Activated T-cell treated with anti-CD3 and anti-CD28 coated beads, Interleukin-2, amount 50 U/mL, for 24 hours (primary cell): ENCODE measurements around the gene NOP53.
"Not testable (repeated sequence)": the region's sequence is repeated elsewhere in the genome, so short reads cannot be mapped to it uniquely, and the experiment has no call there.

Experiments used
- DNase-seq: peaks from one replicate; pipeline ENCODE4 v3.0.0-alpha.2; 2020
- H3K27ac Mint-ChIP-seq: 2 replicates; pipeline ENCODE4 v1.8.0; 2020; ENCODE audit warnings: mild to moderate bottlenecking, mixed read lengths
- H3K27me3 Mint-ChIP-seq: 2 replicates; pipeline ENCODE4 v1.8.0; 2020; ENCODE audit warnings: mixed read lengths
- H3K36me3 Mint-ChIP-seq: 2 replicates; pipeline ENCODE4 v1.8.0; 2020; ENCODE audit warnings: low read depth, mixed read lengths
- H3K4me1 Mint-ChIP-seq: 2 replicates; pipeline ENCODE4 v1.8.0; 2020; ENCODE audit warnings: low read depth, mixed read lengths
- H3K4me3 Mint-ChIP-seq: 2 replicates; pipeline ENCODE4 v1.8.0; 2020; ENCODE audit warnings: mild to moderate bottlenecking, moderate library complexity, mixed read lengths
- H3K9me3 Mint-ChIP-seq: 2 replicates; pipeline ENCODE4 v1.8.0; 2020; ENCODE audit warnings: mixed read lengths

NOP53 gene

DNA sequence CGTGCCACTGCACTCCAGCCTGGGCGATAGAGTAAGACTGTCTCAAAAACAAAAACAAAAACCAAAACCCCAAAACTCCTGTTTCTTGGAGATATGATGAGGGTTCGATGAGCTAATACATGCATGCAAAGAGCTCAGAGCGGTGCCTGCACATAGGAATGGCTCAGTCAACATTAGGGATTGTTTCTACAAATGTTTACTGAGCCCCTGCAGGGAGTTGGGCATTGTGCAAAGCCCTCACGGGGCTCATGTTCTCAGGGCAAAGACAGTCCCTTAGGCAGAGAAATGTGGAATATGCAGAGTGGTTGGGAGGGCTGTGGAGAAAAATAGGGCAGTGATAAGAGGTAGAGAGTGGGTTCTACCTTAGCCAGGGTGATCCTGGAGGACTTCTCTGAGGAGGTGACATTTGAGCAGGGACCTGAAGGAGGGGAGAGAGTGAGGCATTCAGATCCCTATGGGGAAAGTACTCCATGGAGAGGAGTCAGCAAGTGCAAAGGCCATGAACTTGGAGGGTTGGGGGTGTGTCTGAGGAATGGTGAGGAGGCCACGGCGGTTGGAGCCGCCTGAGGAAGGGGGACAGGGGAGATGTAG lies 33.6 kb upstream of the NOP53 start:
- H3K4me1 Mint-ChIP-seq, result peaks cover 2% of the 10 kb centered on the region
- no peak for DNase-seq
- no peak overlapping the region for H3K27ac Mint-ChIP-seq
- peaks cover 45% of the 10 kb centered on the region for H3K27me3 Mint-ChIP-seq
- H3K4me3 Mint-ChIP-seq, result no peak overlapping the region
- H3K36me3 Mint-ChIP-seq, result no peaks in the 10 kb centered on the region
- no peaks in the 10 kb centered on the region for H3K9me3 Mint-ChIP-seq

DNA sequence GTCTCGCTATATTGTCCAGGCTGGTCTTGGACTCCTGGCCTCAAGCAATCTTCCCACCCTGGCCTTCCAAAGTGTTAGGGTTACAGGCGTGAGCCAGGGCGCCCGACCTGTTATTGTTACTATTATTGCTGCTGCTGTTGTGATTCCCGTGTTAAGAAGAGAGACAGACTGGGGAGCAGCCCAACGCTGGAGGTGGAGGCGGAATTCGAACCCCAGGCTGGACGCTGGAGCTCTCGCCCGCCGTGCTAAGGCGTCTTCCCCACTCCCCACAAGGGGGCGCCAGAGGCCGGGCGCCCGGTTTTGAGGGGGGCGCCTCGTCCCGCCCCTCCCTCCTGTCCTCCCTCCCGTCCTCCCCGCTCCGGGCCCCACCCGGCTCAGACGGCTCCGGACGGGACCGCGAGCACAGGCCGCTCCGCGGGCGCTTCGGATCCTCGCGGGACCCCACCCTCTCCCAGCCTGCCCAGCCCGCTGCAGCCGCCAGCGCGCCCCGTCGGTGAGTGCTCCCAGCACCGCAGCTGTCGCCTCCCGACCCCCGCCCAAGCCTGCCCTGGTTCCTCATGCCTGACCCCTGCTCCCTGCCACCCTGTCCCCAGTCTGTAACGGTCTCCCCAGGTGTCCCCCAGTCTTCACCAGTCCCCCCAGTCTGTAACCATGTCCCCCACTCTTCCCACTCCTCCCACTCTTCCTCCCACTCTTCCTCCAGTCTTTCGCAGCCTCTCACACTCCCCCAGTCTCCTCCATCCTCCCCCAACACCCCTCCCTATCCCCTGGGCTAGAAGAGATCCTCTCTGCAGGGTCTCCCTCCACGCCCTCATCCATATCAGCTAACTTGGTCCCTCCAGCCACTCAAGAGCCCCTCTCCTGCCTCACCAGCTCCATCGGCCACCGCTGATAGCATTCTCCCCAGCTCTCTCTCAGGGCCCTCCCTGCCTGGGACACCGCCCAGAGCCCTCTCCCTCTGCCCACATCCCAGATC lies 32.0 kb upstream of the NOP53 start, which contains the start of gene EHD2:
Gene EHD2 (plus strand): TSS at position 377 of the 976 bp plus-strand sequence. CDS start 3,191 bp downstream, outside the sequence.
- DNase-seq, result peak; percentile 74
- H3K9me3 Mint-ChIP-seq, result no peaks in the 10 kb centered on the region
- no peaks in the 10 kb centered on the region for H3K36me3 Mint-ChIP-seq
- H3K27ac Mint-ChIP-seq, result no peak within 1 kb of the TSS
- peaks cover 52% of the 10 kb centered on the region for H3K27me3 Mint-ChIP-seq
- peak within 1 kb of the TSS; percentile 15 for H3K4me3 Mint-ChIP-seq
- peaks cover 2% of the 10 kb centered on the region for H3K4me1 Mint-ChIP-seq

DNA sequence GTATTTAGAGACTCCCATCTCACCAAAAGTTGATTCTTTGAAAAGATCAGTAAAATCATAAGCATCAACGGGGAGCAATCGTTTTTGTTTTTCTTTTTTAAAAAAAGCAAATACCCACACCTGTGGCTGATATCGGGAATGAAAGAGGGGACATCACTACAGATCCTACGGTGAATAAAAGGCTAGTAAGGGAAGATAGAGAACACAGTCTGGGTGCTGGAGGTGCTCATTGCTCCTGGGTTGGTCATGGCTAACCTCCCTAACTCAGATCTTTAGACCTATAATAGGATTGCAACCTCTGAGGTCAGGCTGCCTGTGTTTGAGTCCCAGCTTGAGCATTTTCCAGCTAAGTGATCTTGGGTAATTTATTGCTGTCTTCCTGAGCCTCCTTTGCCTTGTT lies 31.0 kb upstream of the NOP53 start:
- Mint-ChIP-seq H3K27me3 (peaks cover 47% of the 10 kb centered on the region), H3K4me3 (no peak overlapping the region), H3K36me3 (no peaks in the 10 kb centered on the region), H3K9me3 (no peaks in the 10 kb centered on the region), H3K27ac (no peak overlapping the region), H3K4me1 (peaks cover 2% of the 10 kb centered on the region)
- DNase-seq, result no peak

DNA sequence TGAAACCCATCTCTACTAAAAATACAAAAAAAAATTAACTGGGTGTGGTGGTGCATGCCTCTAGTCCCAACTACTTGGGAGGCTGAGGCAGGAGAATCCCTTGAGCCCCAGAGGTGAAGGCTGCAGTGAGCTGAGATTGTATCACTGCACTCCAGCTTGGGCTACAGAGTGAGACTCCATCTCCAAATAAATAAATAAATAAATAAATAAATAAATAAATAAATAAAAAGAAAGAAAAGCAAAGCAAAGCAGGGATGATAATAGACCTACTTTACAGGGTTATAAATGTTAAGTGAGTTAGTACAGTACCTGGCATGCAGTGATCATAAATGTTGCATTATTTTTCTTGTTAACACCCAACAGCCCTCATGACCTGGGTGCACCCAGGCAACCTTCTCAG lies 30.5 kb upstream of the NOP53 start:
- H3K4me3 Mint-ChIP-seq, H3K4me1 Mint-ChIP-seq, H3K27ac Mint-ChIP-seq, H3K9me3 Mint-ChIP-seq, DNase-seq, H3K36me3 Mint-ChIP-seq: not testable (repeated sequence)
- H3K27me3 Mint-ChIP-seq, result peaks cover 48% of the 10 kb centered on the region

DNA sequence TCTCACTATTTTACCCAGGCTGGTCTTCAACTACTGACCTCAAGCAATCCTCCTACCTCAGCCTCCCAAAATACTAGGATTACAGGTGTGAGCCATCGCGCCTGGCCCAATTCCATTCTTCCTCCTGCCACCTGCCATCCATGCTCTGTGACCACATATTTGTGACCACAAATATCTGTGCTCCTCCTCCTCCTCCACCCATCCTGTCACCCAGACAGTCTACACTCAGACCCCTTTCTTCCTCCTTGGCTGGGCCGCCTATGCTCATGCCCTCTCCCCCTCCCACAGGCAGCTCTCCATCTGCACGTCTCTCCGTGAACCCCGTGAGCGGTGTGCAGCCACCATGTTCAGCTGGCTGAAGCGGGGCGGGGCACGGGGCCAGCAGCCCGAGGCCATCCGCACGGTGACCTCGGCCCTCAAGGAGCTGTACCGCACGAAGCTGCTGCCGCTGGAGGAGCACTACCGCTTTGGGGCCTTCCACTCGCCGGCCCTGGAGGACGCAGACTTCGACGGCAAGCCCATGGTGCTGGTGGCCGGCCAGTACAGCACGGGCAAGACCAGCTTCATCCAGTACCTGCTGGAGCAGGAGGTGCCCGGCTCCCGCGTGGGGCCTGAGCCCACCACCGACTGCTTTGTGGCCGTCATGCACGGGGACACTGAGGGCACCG lies 28.9 kb upstream of the NOP53 start:
- Mint-ChIP-seq H3K4me1 (peaks cover 2% of the 10 kb centered on the region), H3K27ac (no peak overlapping the region), H3K9me3 (no peaks in the 10 kb centered on the region), H3K4me3 (no peak overlapping the region), H3K27me3 (peaks cover 52% of the 10 kb centered on the region), H3K36me3 (no peaks in the 10 kb centered on the region)
- no peak for DNase-seq

DNA sequence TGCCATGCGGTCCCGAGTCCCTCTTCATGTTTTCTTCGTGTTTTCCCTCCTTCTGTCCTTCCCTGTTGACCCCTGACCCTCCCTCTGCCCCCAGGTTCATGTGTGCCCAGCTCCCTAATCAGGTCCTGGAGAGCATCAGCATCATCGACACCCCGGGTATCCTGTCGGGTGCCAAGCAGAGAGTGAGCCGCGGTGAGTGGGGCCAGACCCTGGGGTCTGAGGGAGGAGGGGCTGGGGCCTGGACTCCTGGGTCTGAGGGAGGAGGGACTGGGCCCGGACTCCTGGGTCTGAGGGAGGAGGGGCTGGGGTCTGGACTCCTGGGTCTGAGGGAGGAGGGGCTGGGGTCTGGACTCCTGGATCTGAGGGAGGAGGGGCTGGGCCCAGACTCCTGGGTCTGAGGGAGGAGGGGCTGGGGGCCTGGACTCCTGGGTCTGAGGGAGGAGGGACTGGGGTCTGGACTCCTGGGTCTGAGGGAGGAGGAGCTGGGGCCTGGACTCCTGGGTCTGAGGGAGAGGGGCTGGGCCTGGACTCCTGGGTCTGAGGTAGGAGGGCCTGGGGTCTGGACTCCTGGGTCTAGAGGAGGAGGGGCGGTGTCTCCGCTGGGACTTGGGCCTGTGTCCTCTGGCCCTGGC lies 26.8 kb upstream of the NOP53 start:
- not testable (repeated sequence) for H3K4me3 Mint-ChIP-seq, H3K9me3 Mint-ChIP-seq, H3K4me1 Mint-ChIP-seq, H3K36me3 Mint-ChIP-seq, H3K27ac Mint-ChIP-seq, DNase-seq
- peaks cover 45% of the 10 kb centered on the region for H3K27me3 Mint-ChIP-seq

DNA sequence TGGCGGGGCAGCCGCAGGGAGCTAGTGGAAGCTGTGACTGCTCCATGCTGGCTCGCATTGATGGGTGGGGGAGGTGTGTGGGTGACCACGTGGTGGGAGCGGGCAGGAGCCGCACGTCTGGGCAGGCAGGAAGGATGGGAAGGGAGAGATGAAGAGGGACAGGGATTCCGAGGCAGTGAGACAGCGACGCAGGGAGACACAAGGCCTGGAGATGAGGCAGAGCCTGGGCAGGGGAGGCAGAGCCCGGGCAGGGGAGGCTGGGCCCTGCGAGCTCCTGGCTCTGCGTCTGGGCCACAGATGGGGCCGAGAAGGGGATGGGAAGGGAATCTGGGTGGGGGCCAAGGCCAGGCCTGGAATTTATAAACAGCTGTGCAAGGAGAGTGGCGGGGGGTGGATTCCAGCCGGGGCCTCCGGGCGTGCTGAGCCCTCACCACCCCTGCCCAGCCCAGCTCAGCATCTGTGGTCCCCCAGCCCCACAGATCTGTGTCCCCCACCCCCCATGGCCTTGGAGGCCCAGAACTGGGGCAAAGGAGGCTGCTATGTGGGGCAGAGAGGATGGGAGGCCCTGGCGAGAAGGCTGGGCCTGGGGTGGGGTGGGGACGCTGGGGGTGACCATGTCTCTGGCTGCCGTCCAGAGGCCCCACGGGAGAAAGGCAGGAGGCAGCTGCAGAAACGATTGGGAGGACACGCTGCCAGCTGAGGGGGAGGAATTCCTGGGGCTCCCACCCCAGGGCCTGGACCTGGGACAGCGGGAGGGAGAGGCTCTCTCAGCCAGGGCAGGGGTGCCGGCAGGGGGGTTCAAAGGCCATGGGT lies 26.1 kb upstream of the NOP53 start:
- H3K27ac Mint-ChIP-seq, result no peak overlapping the region
- no peaks in the 10 kb centered on the region for H3K9me3 Mint-ChIP-seq
- H3K4me3 Mint-ChIP-seq, result no peak overlapping the region
- DNase-seq, result no peak
- H3K27me3 Mint-ChIP-seq, result peaks cover 38% of the 10 kb centered on the region
- no peaks in the 10 kb centered on the region for H3K4me1 Mint-ChIP-seq
- H3K36me3 Mint-ChIP-seq, result no peaks in the 10 kb centered on the region

DNA sequence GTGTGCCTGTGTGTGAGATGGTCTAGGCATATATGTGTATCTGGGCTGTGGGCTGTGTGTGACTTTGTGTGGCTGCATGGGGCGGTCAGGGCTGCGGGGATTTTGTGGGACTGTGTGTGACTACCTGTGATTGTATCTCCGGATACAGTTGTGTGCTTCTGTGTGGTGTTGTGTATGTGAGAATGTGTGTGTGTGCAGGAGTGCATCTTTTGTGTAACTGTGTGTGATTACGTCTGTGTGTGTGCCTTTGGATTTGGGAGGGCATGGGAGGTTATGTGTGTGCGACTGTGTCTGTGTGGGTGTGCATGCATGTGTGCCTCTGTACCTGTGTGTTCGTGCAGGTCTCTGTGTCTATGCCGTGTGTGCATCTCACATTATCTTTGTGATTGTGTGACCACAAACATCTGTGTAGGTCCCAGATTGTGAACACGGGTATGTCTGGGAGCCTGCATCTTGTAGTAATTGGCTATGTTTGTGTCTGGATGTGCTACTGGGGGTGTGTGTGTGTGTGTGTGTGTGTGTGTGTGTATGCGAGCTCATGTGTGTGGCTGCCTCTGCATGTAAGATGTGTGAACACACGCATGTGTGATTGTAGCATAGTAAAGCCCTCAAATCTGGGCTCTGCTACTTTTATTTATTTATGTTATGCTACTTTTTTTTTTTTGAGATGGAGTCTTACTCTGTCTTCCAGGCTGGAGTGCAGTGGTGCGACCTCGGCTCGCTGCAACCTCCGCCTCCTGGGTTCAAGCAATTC lies 24.5 kb upstream of the NOP53 start:
- H3K4me3 Mint-ChIP-seq, result no peak overlapping the region
- H3K27ac Mint-ChIP-seq, result no peak overlapping the region
- H3K9me3 Mint-ChIP-seq, result no peaks in the 10 kb centered on the region
- H3K36me3 Mint-ChIP-seq, result no peaks in the 10 kb centered on the region
- peaks cover 28% of the 10 kb centered on the region for H3K27me3 Mint-ChIP-seq
- DNase-seq, result no peak
- H3K4me1 Mint-ChIP-seq, result no peaks in the 10 kb centered on the region

DNA sequence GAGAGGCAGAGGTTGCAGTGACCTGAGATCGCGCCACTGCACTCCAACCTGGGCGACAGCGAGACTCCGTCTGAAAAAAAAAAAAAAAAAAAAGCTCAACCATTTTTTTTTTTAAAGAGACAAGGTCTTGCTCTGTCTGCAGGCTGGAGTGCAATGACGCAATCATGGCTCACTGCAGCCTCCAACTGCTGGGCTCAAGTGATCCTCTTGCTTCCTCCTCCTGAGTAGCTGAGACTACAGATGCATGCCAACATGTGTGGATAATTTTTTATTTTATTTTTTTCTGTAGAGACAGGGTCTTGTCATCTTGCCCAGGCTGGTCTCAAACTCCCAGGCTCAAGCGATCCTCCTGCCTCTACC lies 21.8 kb upstream of the NOP53 start:
- no peak overlapping the region for H3K27ac Mint-ChIP-seq
- H3K36me3 Mint-ChIP-seq, result no peaks in the 10 kb centered on the region
- peaks cover 2% of the 10 kb centered on the region for H3K4me1 Mint-ChIP-seq
- no peaks in the 10 kb centered on the region for H3K9me3 Mint-ChIP-seq
- H3K27me3 Mint-ChIP-seq, result peaks cover 21% of the 10 kb centered on the region
- no peak overlapping the region for H3K4me3 Mint-ChIP-seq
- no peak for DNase-seq

DNA sequence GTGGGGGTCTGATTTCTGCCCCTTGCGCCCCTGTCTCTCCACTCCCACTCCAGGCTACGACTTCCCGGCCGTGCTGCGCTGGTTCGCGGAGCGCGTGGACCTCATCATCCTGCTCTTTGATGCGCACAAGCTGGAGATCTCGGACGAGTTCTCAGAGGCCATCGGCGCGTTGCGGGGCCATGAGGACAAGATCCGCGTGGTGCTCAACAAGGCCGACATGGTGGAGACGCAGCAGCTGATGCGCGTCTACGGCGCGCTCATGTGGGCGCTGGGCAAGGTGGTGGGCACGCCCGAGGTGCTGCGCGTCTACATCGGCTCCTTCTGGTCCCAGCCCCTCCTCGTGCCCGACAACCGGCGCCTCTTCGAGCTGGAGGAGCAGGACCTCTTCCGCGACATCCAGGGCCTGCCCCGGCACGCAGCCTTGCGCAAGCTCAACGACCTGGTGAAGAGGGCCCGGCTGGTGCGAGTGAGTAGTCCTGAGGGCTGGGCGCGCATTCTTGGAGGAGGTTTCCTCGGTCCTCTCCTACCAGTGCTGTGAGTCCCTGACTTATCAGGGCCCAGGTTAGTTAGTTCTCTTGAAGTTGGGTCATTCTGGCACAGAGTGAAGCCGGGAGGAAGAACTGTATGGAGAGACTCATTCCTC lies 19.5 kb upstream of the NOP53 start:
- DNase-seq, result no peak
- H3K9me3 Mint-ChIP-seq, result no peaks in the 10 kb centered on the region
- no peak overlapping the region for H3K4me3 Mint-ChIP-seq
- H3K27me3 Mint-ChIP-seq, result peaks cover 34% of the 10 kb centered on the region
- H3K36me3 Mint-ChIP-seq, result no peaks in the 10 kb centered on the region
- peaks cover 16% of the 10 kb centered on the region for H3K4me1 Mint-ChIP-seq
- H3K27ac Mint-ChIP-seq, result no peak overlapping the region

DNA sequence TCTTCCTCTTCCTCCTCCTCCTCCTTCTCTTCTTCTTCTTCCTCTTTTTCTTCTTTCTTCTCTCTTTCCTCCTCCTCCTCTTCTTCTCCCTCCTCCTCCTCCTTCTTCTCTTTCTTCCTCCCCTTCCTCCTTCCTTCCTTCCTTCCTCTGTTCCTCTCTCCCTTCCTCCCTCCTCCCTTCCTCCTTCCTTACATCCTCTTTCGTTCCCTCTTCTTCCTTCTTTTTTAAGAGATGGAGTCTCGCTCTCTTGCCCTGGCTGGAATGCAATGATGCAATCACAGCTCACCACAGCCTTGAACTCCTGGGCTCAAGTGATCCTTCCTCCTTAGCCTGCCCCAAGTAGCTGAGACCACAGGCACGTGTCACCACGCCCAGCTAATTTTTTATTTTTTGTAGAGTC lies 18.9 kb upstream of the NOP53 start:
- Mint-ChIP-seq H3K9me3 (no peaks in the 10 kb centered on the region), H3K27me3 (peaks cover 35% of the 10 kb centered on the region)

DNA sequence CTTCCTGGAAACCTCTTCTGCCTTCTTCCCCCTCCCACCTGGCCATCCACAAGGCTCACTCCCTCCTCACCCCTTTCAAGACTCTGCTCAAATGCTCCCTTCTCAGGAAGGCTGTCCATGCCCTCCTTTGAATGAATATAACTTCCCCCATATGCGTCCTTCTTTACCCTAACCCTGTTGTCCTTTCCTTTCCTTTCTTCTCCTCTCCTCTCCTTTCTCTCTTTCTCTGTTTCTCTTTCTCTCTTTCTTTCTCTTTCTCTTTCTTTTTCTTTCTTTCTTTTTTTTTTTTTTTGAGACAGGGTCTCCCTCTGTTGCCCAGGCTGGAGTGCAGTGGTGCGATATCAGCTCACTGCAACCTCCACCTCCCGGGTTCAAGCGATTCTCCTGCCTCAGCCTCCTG lies 17.1 kb upstream of the NOP53 start:
- not testable (repeated sequence) for H3K4me3 Mint-ChIP-seq, H3K27ac Mint-ChIP-seq, H3K36me3 Mint-ChIP-seq, H3K9me3 Mint-ChIP-seq, DNase-seq
- H3K4me1 Mint-ChIP-seq, result peaks cover 16% of the 10 kb centered on the region
- peaks cover 30% of the 10 kb centered on the region for H3K27me3 Mint-ChIP-seq

More for the DNA sequence above, 18.9 kb upstream of the NOP53 start:
- Mint-ChIP-seq H3K36me3 (no peaks in the 10 kb centered on the region), H3K4me1 (peaks cover 16% of the 10 kb centered on the region), H3K27ac (no peak overlapping the region), H3K4me3 (no peak overlapping the region)
- DNase-seq, result no peak

DNA sequence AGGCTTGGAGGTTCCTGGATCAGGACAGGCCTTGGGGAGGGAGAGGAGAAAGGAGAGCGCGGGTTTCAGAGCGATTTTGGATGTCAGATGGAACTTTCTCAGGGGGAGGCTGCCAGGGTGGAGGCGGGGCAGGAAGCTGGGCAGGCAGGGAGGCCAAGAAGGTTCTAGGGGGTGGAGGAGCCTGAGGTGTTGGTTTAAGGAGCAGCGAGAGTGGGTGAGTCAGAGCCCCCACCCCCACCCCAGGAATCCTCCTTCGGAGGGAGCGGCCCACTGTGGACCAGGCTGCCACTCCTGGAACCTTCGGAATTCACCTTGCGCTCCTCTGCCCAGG lies 15.9 kb upstream of the NOP53 start:
- no peak for DNase-seq
- H3K27ac Mint-ChIP-seq, result no peak overlapping the region
- H3K9me3 Mint-ChIP-seq, result no peaks in the 10 kb centered on the region
- H3K36me3 Mint-ChIP-seq, result no peaks in the 10 kb centered on the region
- H3K4me1 Mint-ChIP-seq, result peaks cover 16% of the 10 kb centered on the region
- peak overlapping the region; percentile 70 for H3K4me3 Mint-ChIP-seq
- peaks cover 30% of the 10 kb centered on the region for H3K27me3 Mint-ChIP-seq
